NCI-H2107 treated with DMSO at 0.1 percent for 48 hours (cell line): ENCODE results near the gene CELF5.
"Not testable (repeated sequence)": the region's sequence is repeated elsewhere in the genome, so short reads cannot be mapped to it uniquely, and the experiment has no call there.

Experiments used
- DNase-seq: peaks from one replicate; lab custom pipeline; 2025; ENCODE audit not compliant: unreplicated experiment; lab: John Stamatoyannopoulos, UW

The CELF5 gene

DNA sequence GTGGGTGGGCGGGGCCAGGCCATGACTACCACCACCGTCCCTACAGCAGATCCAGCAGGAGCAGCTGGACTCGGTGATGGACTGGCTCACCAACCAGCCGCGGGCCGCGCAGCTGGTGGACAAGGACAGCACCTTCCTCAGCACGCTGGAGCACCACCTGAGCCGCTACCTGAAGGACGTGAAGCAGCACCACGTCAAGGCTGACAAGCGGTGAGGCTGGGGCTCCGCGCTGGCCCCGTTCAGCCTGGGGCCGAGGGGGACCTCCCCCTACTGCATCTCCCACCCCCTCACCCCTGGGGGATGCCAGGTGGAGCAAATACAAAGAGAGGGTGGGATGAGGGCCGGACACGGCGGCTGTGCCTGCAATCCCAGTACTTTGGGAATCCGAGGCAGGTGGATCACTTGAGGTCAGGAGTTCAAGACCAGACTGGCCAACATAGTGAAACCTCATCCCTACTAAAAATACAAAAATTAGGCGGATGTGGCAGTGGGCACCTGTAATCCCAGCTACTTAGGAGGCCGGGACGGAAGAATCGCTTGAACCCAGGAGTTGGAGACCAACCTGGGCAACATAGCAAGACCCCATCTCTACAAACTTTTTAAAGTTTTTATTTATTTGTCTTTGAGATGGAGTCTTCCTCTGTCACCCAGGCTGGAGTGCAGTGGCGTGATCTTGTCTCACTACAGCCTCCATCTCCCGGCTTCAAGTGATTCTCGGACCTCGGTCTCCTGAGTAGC lies 18.1 kb upstream of the CELF5 start:
- DNase-seq = no peak

DNA sequence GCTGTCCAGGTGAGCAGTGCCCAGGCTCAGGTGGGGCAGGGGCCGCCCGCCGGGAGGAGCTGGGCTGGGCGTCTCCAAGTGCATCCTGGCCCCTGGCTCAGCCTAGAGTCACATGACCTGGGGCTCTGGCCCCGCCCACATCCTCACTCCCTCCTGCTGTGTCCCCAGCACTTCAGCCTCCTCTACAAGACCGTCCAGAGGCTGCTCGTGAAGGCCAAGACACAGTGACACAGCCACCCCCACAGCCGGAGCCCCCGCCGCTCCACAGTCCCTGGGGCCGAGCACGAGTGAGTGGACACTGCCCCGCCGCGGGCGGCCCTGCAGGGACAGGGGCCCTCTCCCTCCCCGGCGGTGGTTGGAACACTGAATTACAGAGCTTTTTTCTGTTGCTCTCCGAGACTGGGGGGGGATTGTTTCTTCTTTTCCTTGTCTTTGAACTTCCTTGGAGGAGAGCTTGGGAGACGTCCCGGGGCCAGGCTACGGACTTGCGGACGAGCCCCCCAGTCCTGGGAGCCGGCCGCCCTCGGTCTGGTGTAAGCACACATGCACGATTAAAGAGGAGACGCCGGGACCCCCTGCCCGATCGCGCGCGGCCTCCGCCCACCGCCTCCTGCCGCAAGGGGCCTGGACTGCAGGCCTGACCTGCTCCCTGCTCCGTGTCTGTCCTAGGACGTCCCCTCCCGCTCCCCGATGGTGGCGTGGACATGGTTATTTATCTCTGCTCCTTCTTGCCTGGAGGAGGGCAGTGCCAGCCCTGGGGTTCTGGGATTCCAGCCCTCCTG lies 16.8 kb upstream of the CELF5 start:
- no peak for DNase-seq

DNA sequence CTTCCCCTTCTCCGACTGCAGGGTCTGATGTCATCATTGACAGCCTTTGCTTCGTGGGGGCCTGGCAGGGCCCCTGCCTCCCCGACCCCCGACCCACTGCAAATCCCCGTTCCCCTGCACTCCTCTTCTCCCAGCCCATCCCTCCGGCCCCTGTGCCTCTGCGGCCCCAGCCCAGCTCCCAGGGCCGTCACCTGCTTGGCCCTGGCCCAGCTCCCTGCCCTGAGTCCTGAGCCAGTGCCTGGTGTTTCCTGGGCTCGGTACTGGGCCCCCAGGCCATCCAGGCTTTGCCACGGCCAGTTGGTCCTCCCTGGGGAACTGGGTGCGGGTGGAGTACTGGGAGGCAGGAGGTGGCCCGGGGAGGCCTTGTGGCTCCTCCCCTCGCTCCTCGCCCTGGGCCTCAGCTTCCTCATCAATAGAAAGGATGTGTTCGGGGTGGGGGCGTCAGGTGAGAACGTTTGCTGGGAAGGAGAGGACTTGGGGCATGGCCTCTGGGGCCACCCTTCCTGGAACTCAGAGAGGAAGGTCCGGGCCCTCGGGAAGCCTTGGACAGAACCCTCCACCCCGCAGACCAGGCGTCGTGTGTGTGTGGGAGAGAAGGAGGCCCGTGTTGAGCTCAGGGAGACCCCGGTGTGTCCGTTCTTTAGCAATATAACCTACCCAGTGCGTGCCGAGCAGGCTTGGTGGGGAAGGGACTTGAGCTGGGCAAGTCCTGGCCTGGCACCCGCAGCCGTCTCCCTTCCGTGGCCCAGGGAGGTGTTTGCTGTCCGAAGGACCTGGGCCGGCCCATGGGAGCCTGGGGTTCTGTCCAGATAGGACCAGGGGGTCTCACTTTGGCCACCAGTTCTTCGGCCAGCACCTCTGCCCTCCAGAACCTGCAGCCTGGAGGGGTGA lies 15.9 kb upstream of the CELF5 start:
- DNase-seq = no peak

DNA sequence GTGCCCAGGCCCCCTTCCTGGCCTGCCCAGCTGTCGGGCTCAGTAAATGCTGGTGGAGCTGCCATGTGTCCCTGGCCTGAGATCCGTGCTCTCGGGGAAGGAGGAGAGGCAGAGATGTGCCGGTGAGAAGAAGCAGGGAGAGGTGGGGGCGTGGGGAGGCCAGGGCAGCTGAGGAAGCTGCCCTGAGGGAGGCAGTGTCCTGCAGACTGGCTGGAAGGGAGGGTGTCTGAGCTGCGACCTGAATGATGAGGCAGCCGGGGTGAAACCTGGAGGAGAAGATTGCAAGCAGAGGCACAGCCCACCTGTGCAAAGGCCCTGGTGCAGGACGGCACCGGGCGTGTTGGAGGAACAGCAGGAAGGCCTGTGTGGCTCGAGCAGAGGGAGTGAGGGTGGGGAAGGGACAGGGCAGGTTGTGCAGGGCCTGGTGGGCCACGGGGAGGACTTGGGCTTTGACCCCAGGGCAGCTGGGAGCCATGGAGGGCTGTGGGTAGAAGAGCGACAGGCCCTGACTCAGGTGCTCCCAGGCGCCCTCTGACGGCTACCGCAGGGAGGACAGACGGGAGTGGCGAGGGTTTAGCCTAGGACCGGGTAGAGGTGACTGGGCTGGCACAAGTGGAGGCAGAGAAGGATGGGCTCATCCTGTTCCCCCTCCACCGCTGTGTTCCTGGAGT lies 14.0 kb upstream of the CELF5 start:
- no peak for DNase-seq

DNA sequence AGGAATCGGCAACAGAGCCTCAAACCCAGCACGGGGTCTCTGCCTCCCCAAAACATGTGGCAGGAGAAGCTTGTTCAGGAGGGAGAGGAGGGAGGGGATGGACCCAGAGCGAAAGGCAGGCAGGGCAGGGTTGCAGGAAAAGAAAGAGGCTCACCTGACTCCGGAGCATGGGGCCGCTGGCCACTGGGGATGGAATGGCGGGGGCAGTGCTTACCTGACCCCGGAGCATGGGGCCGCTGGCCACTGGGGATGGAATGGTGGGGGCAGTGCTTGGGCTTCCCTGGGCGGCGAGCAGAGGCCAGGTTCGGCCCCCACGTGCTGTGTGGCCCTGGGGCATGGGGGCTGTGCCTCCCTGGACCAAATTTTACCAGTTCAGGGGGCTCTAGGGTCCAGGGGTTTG lies 13.3 kb upstream of the CELF5 start:
- DNase-seq = no peak

DNA sequence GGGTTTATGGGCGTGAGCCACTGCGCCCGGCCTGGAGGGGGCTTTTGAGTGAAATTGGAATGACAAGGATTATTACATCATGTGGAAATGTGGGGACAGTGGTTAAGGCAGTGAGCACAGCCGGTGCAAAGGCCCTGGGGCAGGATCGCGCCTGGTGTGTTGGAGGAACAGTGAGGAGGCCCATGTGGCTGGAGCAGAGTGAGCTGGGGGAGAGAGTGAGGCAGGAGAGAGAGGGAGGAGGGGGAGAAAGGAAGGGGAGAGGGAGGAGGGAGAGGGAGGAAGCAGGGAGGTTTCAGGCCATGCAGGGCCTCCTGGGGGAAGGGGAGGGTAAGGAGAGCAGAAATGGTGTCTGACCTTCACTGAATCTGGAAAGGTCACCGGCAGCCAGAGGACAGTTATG lies 11.3 kb upstream of the CELF5 start:
- no peak for DNase-seq

DNA sequence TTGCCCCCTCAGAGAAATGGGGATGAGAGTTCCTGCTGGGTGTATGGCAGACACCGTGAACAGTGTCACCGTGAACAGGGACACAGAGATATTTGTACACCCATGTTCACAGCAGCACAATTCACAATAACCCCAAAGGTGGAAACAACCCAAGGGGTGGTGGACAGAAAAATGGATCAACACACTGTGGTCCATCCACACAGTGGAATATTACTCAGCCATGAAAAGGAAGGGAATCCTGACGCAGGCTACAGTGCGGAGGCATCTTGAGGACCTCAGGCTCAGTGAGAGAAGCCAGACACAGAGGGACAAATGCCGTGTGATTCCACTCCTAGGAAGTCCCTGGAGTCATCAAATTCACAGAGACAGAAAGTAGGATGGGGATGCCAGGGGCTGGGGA lies 7.6 kb upstream of the CELF5 start:
- no peak for DNase-seq

DNA sequence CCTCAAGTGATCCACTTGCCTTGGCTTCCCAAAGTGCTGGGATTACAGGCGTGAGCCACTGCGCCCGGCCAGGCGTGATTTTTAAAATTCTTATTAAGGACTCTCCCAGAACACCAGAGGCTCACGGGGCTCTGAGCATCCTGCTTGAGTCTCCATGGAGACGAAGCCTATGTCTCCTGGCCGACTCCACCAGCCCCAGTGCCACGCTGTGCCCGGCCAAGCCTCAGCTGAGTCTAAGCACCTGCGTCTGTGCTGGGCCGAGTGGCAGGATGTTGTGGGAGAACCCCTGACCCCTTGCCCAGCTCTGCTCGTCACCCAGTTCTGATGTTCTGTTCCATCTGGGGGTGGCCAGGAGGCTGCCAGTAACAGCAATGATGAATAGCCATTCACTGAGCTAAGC lies 3.9 kb upstream of the CELF5 start:
- no peak for DNase-seq

DNA sequence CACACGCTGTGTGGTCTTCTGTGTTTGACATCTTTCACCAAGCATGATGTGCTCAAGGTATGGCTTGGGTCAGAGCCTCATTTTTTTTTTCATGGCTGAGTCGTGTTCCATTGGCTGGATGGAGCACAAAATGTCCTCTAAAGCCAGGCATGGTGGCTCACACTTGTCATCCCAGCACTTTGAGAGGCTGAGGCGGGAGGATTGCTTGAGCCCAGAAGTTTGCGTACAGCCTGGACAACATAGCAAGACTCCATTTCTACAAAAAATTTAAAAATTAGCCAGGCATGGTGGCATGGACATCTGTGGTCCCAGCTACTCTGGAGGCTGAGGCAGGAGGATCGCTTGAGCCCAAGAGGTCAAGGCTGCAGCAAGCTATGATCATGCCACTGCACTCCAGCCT lies 2.9 kb upstream of the CELF5 start:
- not testable (repeated sequence) for DNase-seq

DNA sequence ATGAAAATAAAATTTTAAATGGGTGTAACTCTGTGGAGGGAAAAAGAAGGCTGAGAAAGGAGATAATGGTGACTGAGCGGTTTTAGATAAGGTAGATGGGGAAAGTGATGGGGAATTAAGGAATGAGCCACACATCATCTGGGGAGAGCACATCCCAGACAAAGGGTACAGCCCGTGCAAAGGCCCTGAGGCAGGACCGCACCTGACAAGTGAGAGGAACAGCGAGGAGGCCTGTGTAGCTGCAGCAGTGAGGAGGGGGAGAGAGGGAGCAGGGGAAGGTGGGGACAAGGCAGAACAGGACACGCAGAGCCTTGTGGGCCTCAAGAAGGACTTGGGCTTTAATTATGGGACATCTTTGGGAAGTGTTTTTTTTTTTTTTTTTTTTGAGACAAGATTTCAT lies 1.8 kb upstream of the CELF5 start:
- no peak for DNase-seq

DNA sequence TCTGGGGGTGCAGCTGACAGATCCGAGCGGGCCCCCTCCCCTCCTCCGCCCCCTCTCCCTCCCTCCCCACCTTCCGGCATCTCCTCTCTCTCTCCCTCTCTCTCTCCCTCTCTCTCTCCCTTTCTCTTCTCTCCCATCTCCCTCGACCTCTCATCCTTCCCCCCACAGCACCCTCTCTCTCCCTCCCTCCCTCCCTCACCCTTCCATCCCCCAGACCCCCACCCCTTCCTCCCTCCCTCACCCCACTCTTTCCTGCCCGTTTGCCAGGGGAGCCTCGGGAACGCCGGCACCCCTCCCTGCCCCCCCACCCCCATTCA lies 666 bp downstream of the CELF5 start:
- no peak for DNase-seq

DNA sequence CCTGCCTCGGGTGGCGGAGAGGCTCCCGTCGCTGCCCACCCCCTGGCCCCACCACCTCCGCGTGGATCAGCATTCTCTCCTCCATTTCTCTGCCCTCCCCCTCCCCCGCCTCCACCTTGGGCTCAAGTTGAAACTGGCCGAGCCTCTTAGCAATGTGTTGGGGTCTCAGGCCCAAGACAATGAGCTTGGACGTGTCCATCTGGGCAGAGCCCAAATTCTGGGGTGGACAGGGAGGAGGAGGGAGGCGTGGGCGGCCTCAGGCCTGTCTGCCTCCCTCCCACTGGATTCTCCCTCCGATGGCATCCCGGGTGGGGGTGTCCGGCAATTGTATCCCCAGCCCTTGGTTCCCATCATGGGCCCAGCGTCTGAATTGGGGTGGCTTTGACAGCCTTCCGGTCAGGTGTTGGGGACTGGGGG lies 1.2 kb downstream of the CELF5 start:
- DNase-seq = no peak

DNA sequence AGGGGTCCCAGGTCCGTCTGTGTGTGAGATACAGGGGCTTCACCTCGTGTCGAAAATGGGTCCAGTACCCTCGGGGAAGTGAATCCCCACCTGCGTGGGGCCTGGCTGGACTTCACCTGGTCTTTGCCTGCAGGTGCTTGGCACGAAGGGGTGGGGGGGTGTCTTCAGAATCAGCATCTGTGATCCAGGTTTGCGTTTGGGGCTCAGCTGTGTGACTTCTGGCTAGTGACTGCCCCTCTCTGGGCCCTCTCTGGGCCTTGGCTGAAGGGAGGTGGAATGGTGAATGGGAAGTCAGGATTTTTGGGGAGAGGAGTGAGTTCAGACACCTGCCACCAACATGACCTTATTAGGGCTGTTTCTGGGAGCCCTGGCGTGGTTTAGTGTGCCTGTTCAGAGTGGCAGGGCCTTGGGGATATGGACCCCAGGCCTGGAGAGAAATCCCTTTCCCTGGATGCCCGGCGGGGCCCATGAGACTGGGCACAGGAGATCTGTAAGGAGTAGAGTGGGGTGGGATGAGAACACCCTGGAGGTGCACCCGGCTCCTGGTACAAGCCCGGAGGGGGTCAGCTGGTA lies 2.7 kb downstream of the CELF5 start:
- DNase-seq = no peak

DNA sequence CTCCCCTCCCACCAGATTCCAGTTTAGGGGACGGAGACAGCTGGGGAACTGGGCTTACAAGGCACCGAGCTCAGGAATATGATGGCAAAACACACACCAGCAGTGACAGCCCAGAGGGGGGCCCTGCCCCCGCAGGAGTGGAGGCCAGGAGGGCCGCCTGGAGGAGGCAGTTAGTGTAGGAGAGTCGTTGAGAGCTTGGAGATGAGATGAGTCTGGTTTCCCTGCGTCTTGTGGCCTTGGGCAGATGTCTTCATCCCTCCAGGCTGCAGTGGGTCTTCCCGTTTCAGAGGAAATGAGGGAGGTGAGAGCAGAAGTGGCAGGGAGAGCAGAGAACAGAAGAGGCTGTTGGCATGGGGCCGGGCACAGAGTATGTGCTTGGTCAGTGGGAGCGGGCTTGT lies 4.9 kb downstream of the CELF5 start:
- no peak for DNase-seq

DNA sequence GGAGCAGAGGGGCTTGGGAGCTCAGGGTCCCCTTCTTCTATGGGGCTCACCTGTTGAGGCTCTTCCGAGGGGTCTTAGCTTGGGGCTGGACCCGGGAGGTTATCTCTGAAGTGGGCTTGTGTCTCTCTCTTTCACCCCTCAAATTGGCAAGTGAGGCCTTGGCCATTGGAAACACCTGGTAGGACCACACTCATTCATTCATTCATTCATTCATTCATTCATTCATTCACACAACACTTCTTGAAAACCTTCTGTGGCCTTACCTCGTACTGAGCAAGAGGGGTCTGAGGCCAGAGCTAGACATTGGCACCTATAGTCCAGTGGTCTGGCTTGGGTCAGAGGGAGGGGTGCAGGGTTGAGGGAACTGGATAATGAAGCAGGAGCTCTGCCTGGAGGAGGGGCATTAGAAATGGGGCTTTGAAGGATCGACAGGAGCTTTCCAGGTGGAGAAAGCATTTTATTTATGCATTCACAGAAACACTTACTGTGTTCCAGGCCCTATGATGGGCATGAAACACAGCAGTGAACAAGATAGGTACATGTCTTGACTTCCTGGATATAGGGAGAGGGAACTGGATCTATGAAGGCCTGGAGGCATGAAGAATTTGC lies 5.5 kb downstream of the CELF5 start:
- no peak for DNase-seq

DNA sequence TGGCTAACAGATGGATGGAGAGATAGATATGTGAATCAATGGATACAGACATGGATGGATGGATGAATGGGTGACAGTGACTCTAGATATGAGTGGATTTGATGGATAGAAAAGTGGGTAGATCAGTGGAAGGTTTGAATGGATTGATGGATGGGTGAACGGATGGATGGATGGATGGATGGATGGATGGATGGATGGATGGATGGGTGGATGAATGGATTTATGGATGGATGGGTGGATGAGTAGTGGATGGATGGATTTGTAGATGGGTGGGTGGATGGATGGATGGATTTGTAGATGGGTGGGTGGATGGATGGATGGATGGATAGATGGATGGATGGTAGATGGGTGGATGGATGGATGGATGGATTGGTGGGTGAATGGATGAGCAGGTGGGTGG lies 6.8 kb downstream of the CELF5 start:
- no peak for DNase-seq

DNA sequence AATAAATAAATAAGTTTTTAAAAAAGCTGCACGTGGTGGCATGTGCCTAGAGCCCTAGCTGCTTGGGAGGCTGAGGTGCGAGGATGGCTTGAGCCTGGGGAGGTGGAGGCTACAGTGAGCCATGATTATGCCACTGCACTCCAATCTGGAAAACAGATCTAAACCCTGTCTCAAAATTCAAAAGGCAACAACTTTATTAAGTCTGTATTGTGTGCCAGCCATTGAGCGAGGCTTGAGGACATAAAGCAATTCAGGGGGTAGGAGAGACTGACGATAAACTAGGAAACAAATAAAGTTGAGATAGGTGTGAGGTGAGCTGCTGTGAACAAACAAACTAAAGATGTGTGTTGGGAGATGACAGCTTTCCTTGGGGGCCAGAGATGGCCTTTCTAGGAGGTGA lies 8.7 kb downstream of the CELF5 start:
- DNase-seq = no peak

DNA sequence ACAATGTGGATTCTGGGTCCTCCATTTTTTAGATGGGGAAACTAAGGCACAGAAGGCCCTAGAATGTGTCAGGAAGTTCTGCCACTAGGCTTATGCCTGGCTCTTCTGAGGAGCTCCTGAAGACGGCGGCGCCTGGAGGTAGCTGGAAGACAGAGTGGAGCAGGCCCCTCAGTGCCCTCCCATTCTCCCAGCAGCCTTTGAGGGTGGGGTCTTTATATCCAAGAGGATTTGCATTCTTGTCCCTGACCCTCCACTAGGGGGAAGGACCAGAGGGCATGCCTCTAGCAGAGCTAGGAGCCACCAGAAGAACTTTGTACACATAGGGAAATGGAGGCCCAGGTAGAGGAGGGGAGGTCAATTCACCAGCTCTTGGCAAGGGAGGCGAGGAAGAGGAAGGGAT lies 9.4 kb downstream of the CELF5 start:
- no peak for DNase-seq

DNA sequence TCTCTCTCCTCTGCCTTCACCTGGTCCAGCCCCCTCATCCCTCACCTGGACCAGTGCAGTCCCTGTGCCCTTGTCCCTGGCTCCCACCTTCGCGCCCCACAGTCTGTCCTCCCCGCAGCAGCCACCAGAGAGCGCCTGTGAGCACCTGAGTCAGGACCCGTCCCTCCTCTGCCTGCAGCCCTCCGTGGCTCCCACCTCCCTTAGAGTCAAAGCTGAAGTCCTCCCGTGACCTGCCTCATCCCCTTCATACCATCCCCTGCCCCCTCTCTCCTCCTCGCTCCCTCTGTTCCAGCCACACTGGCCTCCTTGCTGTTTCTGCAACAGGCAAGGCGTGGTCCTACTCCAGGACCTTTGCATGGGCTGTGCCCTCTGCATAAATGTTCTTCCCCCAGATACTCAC lies 10.3 kb downstream of the CELF5 start:
- no peak for DNase-seq

DNA sequence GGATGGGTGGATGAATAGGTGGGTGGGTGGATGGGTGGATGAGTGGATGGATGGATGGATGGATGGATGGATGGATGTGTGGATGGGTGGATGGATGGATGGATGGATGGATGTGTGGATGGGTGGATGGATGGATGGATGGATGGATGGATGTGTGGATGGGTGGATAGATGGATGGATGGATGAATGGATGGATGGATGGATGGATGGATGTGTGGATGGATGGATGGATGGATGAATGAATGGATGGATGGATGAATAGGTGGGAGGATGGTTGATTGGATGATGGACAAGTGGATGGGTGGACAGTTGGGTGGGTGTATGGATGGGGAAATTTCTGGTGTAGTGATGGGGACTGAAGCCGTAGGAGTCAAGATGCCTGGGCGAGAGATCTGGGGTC lies 11.1 kb downstream of the CELF5 start:
- DNase-seq = not testable (repeated sequence)

DNA sequence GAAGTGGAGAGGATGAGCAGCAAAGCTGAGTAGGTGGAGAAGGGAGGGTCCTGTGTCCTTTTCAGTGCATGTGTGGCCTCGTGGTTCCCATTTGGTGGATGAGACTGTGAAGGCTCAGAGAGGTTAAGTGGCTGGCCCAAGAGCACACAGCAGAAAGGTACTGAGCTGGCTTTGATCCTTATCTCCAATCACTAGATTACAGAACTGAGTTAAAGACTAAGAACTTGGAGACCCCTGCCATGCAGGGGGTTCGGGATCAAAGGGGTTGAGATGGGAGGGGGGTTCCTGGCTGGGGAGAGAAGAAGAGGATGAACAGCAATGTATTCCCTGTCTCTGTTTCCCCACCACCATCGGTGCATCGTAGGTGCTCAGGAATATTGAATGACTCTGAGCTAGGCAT lies 11.8 kb downstream of the CELF5 start:
- no peak for DNase-seq
